Measurements from ENCODE around the gene RAX.

The RAX gene

DNA sequence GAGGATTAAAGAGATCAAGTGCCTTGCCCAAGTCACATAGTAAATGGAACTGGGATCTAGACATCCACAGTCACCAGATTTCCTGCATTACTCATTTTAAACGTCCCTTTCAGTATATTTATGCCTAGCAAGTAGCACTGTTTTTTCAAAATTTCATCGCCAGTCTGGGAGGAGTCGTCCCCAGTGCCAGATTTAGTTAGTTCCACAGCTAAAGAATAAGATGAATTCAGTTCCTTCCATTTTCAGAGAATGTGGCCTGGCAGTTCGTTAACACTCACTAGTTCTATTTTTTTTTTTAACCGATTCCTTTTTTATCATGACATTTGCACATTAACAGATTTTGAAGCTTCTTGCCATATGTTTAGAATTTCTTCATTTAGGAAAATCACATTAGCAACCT, 42.1 kb downstream of the RAX start:
- Histone ChIP-seq H3K4me1 (ENCODE audit: control insufficient read depth, low read length) (no peaks in the 10 kb centered on the region), H3K27me3 (ENCODE audit: control insufficient read depth, low read length) (peaks cover 13% of the 10 kb centered on the region), H3K4me2 (ENCODE audit: low read length) (no peak overlapping the region), H3K4me3 (ENCODE audit: low read length) (no peak overlapping the region), H3K79me2 (ENCODE audit: control insufficient read depth, low read length) (no peaks in the 10 kb centered on the region), H3F3A (ENCODE audit: control insufficient read depth, insufficient read depth) (no peaks in the 10 kb centered on the region), H3K27ac (ENCODE audit: low read depth, low read length) (no peak overlapping the region), H3K9me2 (replicated peaks; ENCODE audit: control insufficient read depth, low read length) (no peaks in the 10 kb centered on the region), H3K36me3 (ENCODE audit: control insufficient read depth, low read length) (no peaks in the 10 kb centered on the region), H3K9me3 (ENCODE audit: control insufficient read depth, insufficient read depth, low read length) (no peaks in the 10 kb centered on the region), H4K20me1 (ENCODE audit: control insufficient read depth, insufficient read depth, low read depth, low read length) (no peaks in the 10 kb centered on the region)
- no peak for TF ChIP-seq EZH2phosphoT487 (IDR thresholded peaks at IDR 0.05; ENCODE audit: borderline replicate concordance, low read length)
- TF ChIP-seq CTCF (IDR thresholded peaks at IDR 0.05; ENCODE audit: low read depth, low read length, poor library complexity, severe bottlenecking), result no peak

DNA sequence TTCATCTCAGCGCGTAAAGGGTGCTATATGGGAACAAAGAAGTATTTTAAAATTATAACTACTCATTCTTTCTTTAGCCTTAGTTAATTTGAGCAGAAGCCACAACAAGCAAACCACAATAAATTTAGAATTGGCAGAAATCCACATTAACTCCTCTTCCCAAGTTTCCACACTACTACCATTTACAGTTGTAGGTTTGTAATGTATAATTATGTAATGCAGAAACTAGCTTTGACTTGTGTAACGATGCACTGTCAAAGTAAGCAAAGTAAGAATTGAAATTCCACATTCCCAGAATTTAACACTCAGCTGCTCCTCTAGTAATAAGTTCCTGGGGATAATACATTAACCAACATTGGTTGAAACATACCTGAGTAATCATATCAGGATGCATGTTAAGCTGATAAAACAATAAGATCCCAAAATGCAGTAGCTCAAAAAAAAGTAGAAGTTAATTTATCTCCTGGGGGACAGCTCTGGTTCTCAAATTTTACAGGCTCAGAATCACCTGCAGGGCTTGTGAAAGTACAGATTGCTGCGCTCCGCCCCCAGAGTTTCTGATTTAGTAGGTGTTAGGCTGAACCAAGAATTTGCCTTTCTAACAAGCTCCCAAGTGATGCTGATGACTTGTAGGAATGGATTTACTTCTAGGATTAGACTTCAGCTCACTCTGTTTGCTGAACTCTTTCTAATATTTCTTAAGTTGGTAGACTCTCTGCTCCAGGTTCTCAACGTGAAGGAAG, 43.4 kb downstream of the RAX start:
- no peaks in the 10 kb centered on the region for H3K4me1 ChIP-seq (ENCODE audit: control insufficient read depth, low read length)
- no peaks in the 10 kb centered on the region for H3K79me2 ChIP-seq (ENCODE audit: control insufficient read depth, low read length)
- no peaks in the 10 kb centered on the region for H3K9me3 ChIP-seq (ENCODE audit: control insufficient read depth, insufficient read depth, low read length)
- no peak overlapping the region for H3K4me3 ChIP-seq (ENCODE audit: low read length)
- peaks cover 16% of the 10 kb centered on the region for H3K27me3 ChIP-seq (ENCODE audit: control insufficient read depth, low read length)
- H3K36me3 ChIP-seq (ENCODE audit: control insufficient read depth, low read length), result no peaks in the 10 kb centered on the region
- H3F3A ChIP-seq (ENCODE audit: control insufficient read depth, insufficient read depth), result no peaks in the 10 kb centered on the region
- no peak overlapping the region for H3K27ac ChIP-seq (ENCODE audit: low read depth, low read length)
- H4K20me1 ChIP-seq (ENCODE audit: control insufficient read depth, insufficient read depth, low read depth, low read length), result no peaks in the 10 kb centered on the region
- no peak for TF ChIP-seq EZH2phosphoT487 (IDR thresholded peaks at IDR 0.05; ENCODE audit: borderline replicate concordance, low read length)
- TF ChIP-seq CTCF (IDR thresholded peaks at IDR 0.05; ENCODE audit: low read depth, low read length, poor library complexity, severe bottlenecking), result no peak
- H3K9me2 ChIP-seq (replicated peaks; ENCODE audit: control insufficient read depth, low read length), result no peaks in the 10 kb centered on the region
- no peak overlapping the region for H3K4me2 ChIP-seq (ENCODE audit: low read length)

DNA sequence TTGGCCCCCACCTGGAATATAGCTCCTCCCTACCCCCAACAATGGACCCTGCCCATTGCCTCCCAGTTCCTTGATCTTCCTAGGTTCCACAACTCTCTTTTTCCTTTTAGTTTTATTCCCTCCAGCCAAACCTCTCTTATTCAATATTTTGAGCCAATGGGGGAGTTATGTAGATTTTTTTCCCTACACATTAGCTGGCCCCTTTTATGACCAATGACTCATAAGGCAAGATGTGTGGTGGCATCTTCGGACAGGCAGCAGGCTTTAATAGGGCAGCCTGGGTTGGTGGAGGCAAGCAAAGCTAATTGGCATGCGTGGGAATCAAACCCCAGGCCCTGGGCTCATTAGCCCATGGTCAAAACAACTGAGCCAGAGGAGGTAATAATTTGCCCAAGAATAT, 44.1 kb downstream of the RAX start:
- H3K27me3 ChIP-seq (ENCODE audit: control insufficient read depth, low read length), result peaks cover 16% of the 10 kb centered on the region
- no peak overlapping the region for H3K4me2 ChIP-seq (ENCODE audit: low read length)
- no peaks in the 10 kb centered on the region for H3F3A ChIP-seq (ENCODE audit: control insufficient read depth, insufficient read depth)
- no peaks in the 10 kb centered on the region for H3K4me1 ChIP-seq (ENCODE audit: control insufficient read depth, low read length)
- no peaks in the 10 kb centered on the region for H4K20me1 ChIP-seq (ENCODE audit: control insufficient read depth, insufficient read depth, low read depth, low read length)
- H3K79me2 ChIP-seq (ENCODE audit: control insufficient read depth, low read length), result no peaks in the 10 kb centered on the region
- no peaks in the 10 kb centered on the region for H3K9me2 ChIP-seq (replicated peaks; ENCODE audit: control insufficient read depth, low read length)
- H3K27ac ChIP-seq (ENCODE audit: low read depth, low read length), result no peak overlapping the region
- H3K36me3 ChIP-seq (ENCODE audit: control insufficient read depth, low read length), result no peaks in the 10 kb centered on the region
- TF ChIP-seq CTCF (IDR thresholded peaks at IDR 0.05; ENCODE audit: low read depth, low read length, poor library complexity, severe bottlenecking), result no peak
- no peak for TF ChIP-seq EZH2phosphoT487 (IDR thresholded peaks at IDR 0.05; ENCODE audit: borderline replicate concordance, low read length)
- H3K9me3 ChIP-seq (ENCODE audit: control insufficient read depth, insufficient read depth, low read length), result no peaks in the 10 kb centered on the region
- H3K4me3 ChIP-seq (ENCODE audit: low read length), result no peak overlapping the region

All from DOHH2 (cell line).